HG03460 (cell line): ENCODE results near the gene OFD1.
"Not testable (repeated sequence)": the region's sequence is repeated elsewhere in the genome, so short reads cannot be mapped to it uniquely, and the experiment has no call there.

Experiments
- ATAC-seq: cut with Tn5 transposase; IDR thresholded peaks from one replicate; pipeline ENCODE4 v1.9.1; 2021; ENCODE audit not compliant: unreplicated experiment

OFD1 gene

GRCh38 chrX:13700380-13700779 is 34.2 kb upstream of the OFD1 start:
- no peak for ATAC-seq

GRCh38 chrX:13702111-13702789 is 32.3 kb upstream of the OFD1 start:
- ATAC-seq: no peak

- no peak for ATAC-seq
Observed at GRCh38 chrX:13703135-13703534, 31.4 kb upstream of the OFD1 start.

- ATAC-seq: no peak
Observed at GRCh38 chrX:13703589-13703988, 31.0 kb upstream of the OFD1 start.

GRCh38 chrX:13711141-13711540 is 23.4 kb upstream of the OFD1 start:
- no peak for ATAC-seq

GRCh38 chrX:13716455-13716854 is 18.1 kb upstream of the OFD1 start:
- ATAC-seq: no peak

- ATAC-seq: no peak
Observed at GRCh38 chrX:13716905-13717304, 17.6 kb upstream of the OFD1 start.

- no peak for ATAC-seq
Observed at GRCh38 chrX:13717700-13718472, 16.7 kb upstream of the OFD1 start.

GRCh38 chrX:13719192-13719856 is 15.2 kb upstream of the OFD1 start:
- ATAC-seq: no peak

GRCh38 chrX:13721371-13721770 is 13.2 kb upstream of the OFD1 start:
- no peak for ATAC-seq

GRCh38 chrX:13721819-13722519 is 12.6 kb upstream of the OFD1 start:
- ATAC-seq: no peak

- not testable (repeated sequence) for ATAC-seq
Observed at GRCh38 chrX:13724878-13725277, 9.7 kb upstream of the OFD1 start.

- ATAC-seq: not testable (repeated sequence)
Observed at GRCh38 chrX:13726583-13726982, 8.0 kb upstream of the OFD1 start.

- ATAC-seq: not testable (repeated sequence)
Observed at GRCh38 chrX:13730523-13730922, 4.0 kb upstream of the OFD1 start.

GRCh38 chrX:13732246-13733067 is 2.1 kb upstream of the OFD1 start:
- no peak for ATAC-seq

GRCh38 chrX:13733506-13733905 is 1.0 kb upstream of the OFD1 start:
- ATAC-seq: no peak

GRCh38 chrX:13741695-13742094 is 7.1 kb downstream of the OFD1 start:
- no peak for ATAC-seq

- peak; percentile 93 for ATAC-seq
Observed at GRCh38 chrX:13742397-13743176, 8.0 kb downstream of the OFD1 start.

- no peak for ATAC-seq
Observed at GRCh38 chrX:13747836-13748235, 13.3 kb downstream of the OFD1 start.

- ATAC-seq: no peak
Observed at GRCh38 chrX:13748486-13748885, 13.9 kb downstream of the OFD1 start.
